Measurements from ENCODE around the gene DNAJB13.

Gene DNAJB13

GRCh38 chr11:74001822-74002286 is 51.0 kb downstream of the DNAJB13 start:
- DNase-seq: no peak

- no peak for DNase-seq
Observed at GRCh38 chr11:74002832-74003231, 52.0 kb downstream of the DNAJB13 start.

GRCh38 chr11:74004046-74004695 is 53.3 kb downstream of the DNAJB13 start:
- no peak for DNase-seq

GRCh38 chr11:74004759-74005615 is 54.2 kb downstream of the DNAJB13 start:
- DNase-seq: no peak

GRCh38 chr11:74005721-74006517 is 55.1 kb downstream of the DNAJB13 start:
- DNase-seq: no peak

GRCh38 chr11:74006743-74007304 is 56.0 kb downstream of the DNAJB13 start:
- no peak for DNase-seq

- no peak for DNase-seq
Observed at GRCh38 chr11:74007691-74008372, 57.0 kb downstream of the DNAJB13 start.

GRCh38 chr11:74008373-74009229 is 57.8 kb downstream of the DNAJB13 start, which contains the start of gene UCP3:
Gene UCP3, minus strand, starts transcription at chr11:74009085. Its CDS starts 2,043 bp downstream, at chr11:74007042.
- DNase-seq: no peak

GRCh38 chr11:74009230-74009547 is 58.4 kb downstream of the DNAJB13 start:
- no peak for DNase-seq

- DNase-seq: no peak
Observed at GRCh38 chr11:74009675-74010305, 59.0 kb downstream of the DNAJB13 start.

- DNase-seq: no peak
Observed at GRCh38 chr11:74010306-74011300, 59.8 kb downstream of the DNAJB13 start.

GRCh38 chr11:74011360-74012073 is 60.7 kb downstream of the DNAJB13 start:
- DNase-seq: no peak

- DNase-seq: no peak
Observed at GRCh38 chr11:74012074-74012809, 61.4 kb downstream of the DNAJB13 start.

GRCh38 chr11:74013141-74013540 is 62.3 kb downstream of the DNAJB13 start:
- DNase-seq: no peak

GRCh38 chr11:74014880-74015279 is 64.1 kb downstream of the DNAJB13 start:
- no peak for DNase-seq

- DNase-seq: no peak
Observed at GRCh38 chr11:74015919-74016684, 65.3 kb downstream of the DNAJB13 start.

- no peak for DNase-seq
Observed at GRCh38 chr11:74017631-74018030, 66.8 kb downstream of the DNAJB13 start.

Data from SHP77 (cell line).